ENCODE results near the gene TMEM82.
A peak's percentile ranks its signal among the peaks of the same experiment; 100 is the strongest.

The TMEM82 gene

GRCh38 chr1:15735304-15736037, 6.8 kb upstream of the TMEM82 start:
- DNase-seq (ENCODE audit: low spot score) (no peak), FAIRE-seq (no peak)

GRCh38 chr1:15736038-15736891, 6.0 kb upstream of the TMEM82 start, which contains the start of gene SLC25A34:
SLC25A34 (plus strand) TSS chr1:15736258; CDS start chr1:15736486, 228 bp downstream.
- DNase-seq (ENCODE audit: low spot score) (no peak), FAIRE-seq (no peak)

GRCh38 chr1:15736892-15737261, 5.4 kb upstream of the TMEM82 start:
- DNase-seq (ENCODE audit: low spot score) (no peak), FAIRE-seq (no peak)

- DNase-seq (ENCODE audit: low spot score) = no peak
- FAIRE-seq = no peak
Observed at GRCh38 chr1:15737324-15738319, 4.7 kb upstream of the TMEM82 start.

GRCh38 chr1:15738416-15739113, 3.7 kb upstream of the TMEM82 start:
- DNase-seq (ENCODE audit: low spot score) = no peak
- no peak for FAIRE-seq

GRCh38 chr1:15739259-15739658, 3.0 kb upstream of the TMEM82 start:
- DNase-seq (ENCODE audit: low spot score) (no peak), FAIRE-seq (no peak)

GRCh38 chr1:15739745-15740144, 2.6 kb upstream of the TMEM82 start:
- no peak for DNase-seq (ENCODE audit: low spot score)
- no peak for FAIRE-seq

GRCh38 chr1:15740924-15741850, 1.1 kb upstream of the TMEM82 start:
- peak; percentile 83 for DNase-seq (ENCODE audit: low spot score)
- FAIRE-seq = no peak

GRCh38 chr1:15744122-15744679, 1.9 kb downstream of the TMEM82 start:
- DNase-seq (ENCODE audit: low spot score) = no peak
- FAIRE-seq = no peak

- FAIRE-seq (no peak), DNase-seq (ENCODE audit: low spot score) (no peak)
Observed at GRCh38 chr1:15747378-15747777, 5.1 kb downstream of the TMEM82 start.

- FAIRE-seq (no peak), DNase-seq (ENCODE audit: low spot score) (no peak)
Observed at GRCh38 chr1:15748264-15748663, 6.0 kb downstream of the TMEM82 start.

GRCh38 chr1:15748690-15749398, 6.5 kb downstream of the TMEM82 start:
- DNase-seq (ENCODE audit: low spot score) = no peak
- FAIRE-seq = no peak

- no peak for FAIRE-seq
- DNase-seq (ENCODE audit: low spot score) = peak; percentile 21
Observed at GRCh38 chr1:15749399-15750291, 7.3 kb downstream of the TMEM82 start.

- FAIRE-seq = no peak
- DNase-seq (ENCODE audit: low spot score) = no peak
Observed at GRCh38 chr1:15750924-15751323, 8.6 kb downstream of the TMEM82 start.

- FAIRE-seq (no peak), DNase-seq (ENCODE audit: low spot score) (no peak)
Observed at GRCh38 chr1:15751717-15752116, 9.4 kb downstream of the TMEM82 start.

GRCh38 chr1:15753776-15754175, 11.5 kb downstream of the TMEM82 start:
- DNase-seq (ENCODE audit: low spot score) = no peak
- no peak for FAIRE-seq

- no peak for DNase-seq (ENCODE audit: low spot score)
- FAIRE-seq = no peak
Observed at GRCh38 chr1:15755021-15755645, 12.8 kb downstream of the TMEM82 start.
